ENCODE data around the gene ADAP2.
"Not testable (repeated sequence)": the region's sequence is repeated elsewhere in the genome, so short reads cannot be mapped to it uniquely, and the experiment has no call there.

The ADAP2 gene

GRCh38 chr17:30975042-30975820 lies 53.5 kb downstream of the ADAP2 start:
- DNase-seq = no peak

DNA sequence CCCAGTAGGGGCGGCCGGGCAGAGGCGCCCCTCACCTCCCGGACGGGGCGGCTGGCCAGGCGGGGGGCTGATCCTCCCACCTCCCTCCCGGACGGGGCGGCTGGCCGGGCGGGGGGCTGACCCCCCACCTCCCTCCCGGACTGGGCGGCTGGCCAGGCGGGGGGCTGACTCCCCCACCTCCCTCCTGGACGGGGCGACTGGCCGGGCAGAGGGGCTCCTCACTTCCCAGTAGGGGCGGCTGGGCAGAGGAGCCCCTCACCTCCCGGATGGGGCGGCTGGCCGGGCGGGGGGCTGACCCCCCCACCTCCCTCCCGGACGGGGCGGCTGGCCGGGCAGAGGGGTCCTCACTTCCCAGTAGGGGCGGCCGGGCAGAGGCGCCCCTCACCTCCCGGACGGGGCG lies 58.2 kb downstream of the ADAP2 start:
- not testable (repeated sequence) for DNase-seq

DNA sequence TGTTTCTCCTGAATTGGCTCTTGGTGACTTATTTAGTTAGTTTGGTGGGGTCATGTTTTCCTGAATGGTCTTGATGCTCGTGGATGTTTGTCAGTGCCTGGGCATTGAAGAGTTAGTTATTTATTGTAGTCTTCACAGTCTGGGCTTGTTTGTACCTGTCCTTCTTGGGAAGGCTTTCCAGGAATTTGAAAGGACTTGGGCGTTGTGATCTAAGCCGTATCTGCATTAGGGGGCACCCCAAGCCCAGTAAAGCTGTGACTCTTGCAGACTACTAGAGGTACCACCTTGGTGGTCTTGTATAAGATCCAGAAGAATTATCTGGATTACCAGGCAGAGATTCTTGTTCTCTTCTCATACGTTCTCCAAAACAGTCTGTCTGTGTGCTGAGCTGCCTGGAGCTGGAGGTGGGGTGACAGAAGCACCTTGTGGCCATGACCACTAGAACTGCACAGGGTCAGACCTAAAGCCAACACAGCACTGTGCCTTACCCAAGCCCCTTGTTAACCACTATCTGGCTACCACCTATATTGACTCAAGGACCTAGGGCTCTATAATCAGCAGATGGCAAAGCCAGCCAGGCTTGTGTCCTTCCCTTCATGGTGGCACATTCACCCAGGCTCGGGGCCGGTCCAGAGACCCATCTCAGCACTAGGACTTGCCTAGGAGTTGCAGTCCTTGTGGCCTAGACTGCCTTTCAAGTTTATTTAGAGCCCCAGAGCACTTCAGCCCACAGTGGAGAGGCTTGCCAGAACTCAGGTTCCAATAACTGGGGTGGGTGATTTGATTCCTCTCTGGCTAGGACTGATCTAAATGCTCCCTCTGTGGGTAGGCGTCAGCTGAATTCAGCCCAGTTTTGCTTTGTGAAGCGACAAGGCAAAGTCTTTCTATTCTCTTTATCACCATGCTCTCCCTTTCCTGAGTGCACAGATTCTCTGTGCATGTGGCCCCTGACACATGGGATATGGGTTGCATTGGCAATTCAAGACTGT lies 60.1 kb downstream of the ADAP2 start:
- DNase-seq = no peak

- DNase-seq = no peak
Observed at GRCh38 chr17:30982855-30983254, 61.1 kb downstream of the ADAP2 start.

DNA sequence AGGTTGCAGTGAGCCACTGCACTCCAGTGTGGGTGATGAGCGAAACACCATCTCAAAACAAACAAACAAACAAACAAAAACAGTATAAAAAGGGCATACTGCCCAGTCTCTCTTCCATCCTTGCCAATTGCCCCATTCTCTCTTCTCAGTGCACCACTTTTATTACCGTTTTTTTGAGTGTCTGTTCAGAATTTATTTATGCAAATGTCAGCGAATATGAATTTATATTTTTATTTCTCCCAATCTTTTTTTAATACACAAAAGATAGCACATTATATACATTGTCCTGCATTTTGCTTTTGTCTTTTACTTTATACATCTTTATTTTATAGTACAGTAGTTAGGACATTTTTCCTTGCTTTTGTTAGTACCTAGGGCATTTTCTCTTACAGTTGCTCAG lies 68.7 kb downstream of the ADAP2 start:
- DNase-seq = no peak

DNA sequence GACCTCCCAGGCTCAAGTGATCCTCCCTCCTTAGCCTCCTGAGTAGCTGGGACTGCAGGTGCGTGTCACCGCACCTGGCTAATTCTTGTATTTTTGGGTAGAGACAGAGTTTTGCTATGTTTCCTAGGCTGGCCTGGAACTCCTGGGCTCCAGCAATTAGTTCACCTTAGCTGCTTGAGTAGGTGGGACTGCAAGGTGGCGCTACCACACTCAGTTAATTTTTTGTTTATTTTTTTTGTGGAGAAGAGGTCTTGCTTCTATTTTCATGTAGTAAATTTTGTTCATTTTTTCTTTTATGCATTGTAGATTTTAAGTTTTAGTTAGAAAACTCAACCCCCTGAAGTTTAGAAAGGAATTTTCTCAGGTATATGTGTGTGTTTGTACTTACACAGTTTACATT lies 70.8 kb downstream of the ADAP2 start:
- DNase-seq = no peak

GRCh38 chr17:30995347-30995746 lies 73.6 kb downstream of the ADAP2 start:
- DNase-seq = no peak

DNA sequence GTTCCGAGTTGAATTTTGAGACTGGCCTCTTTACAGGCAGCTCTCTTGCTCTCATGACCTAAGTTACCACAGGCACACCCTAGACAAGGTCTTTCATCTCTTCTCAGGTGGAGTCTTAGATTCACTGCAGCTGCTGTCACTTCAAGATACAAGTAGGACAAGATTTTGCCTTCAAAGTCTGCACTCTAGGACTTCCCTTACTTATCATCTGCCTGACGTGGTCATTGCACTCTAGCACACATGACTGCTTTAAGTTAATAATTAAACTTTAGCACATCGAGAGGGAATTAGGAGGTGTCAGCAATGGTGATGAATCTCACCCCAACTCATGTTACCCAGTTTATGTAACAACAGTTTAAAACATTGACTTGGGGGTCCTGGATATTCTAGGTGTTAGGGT lies 74.7 kb downstream of the ADAP2 start:
- no peak for DNase-seq

GRCh38 chr17:30997270-30997669 lies 75.5 kb downstream of the ADAP2 start:
- no peak for DNase-seq

- no peak for DNase-seq
Observed at GRCh38 chr17:30997842-30998241, 76.1 kb downstream of the ADAP2 start.

- DNase-seq = no peak
Observed at GRCh38 chr17:31002047-31002446, 80.3 kb downstream of the ADAP2 start.

DNA sequence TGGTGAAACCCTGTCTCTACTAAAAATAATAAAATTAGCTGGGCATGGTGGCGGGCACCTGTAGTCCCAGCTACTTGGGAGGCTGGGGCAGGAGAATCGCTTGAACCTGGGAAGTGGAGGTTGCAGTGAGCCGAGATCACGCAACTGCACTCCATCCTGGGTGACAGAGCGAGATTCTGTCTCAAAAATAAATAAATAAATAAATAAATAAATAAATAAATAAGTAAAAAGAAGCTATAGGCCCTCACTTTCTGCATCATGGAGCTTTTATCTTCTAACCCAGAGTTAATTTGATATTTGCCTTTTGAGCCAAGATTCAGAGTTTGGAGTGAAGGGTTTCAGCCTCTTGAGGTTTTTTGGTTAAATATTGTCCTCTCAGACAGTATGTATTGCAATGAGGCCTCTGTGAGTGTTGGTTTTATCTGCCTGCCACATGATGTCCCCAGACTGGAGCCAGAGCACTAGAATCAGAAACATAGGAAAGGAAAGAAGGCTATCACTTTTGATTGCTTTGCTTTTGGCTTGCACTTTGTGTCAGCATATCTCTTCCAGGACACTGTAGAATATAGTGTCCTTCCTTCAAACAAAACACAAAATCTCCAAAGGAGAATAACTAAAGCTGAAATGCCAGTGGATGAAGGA lies 81.6 kb downstream of the ADAP2 start:
- no peak for DNase-seq

DNA sequence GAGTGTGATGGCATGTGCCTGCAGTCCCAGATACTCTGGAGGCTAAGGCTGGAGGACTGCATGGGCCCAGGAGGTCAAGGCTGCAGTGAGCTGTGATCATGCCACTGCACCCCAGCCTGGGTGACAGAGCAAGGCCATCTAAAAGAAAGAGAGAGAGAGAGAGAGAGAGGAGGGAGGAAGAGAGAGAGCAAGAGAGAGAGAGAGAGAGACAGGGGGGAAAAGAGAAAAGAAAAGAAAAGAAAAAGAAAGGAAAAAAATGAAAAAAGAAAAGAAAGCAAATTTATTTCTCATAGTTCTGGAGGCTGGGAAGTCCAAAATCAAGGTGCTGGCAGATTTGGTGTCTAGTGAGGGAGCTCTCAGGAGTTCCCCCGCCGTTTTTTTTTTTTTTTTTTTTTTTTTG lies 82.4 kb downstream of the ADAP2 start:
- DNase-seq = no peak

DNA sequence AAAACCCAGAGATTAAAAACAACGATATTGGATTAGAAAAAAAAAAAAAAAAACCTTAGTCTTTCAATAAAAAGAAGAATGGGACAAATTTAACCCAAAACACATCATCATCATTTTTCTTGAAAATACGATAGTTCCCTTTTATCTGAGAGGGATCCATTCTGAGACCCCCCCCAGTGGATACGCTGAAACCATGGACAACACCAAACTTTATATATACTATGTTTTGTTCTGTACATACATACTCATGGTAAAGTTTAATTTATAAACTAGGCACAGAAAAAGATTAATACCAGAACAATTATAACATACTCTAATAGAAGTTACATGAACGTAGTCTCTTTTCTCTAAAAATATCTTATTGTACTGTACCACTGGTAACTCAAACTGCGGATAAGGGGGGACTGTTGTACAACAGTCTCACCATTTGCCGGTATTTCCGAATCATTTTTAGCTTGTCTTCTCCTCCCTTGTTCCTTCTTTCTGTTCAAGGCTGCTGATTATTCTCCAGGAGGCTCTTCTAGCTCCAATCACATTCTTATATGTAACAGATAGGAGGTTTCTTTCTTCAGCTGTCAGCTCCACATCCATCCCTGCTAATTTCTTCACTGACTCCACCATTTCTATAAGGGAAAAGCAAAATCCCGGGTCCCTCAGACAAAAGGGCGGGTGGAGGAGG lies 86.1 kb downstream of the ADAP2 start:
- no peak for DNase-seq

GRCh38 chr17:31008374-31009041 lies 86.8 kb downstream of the ADAP2 start:
- peak; percentile 36 for DNase-seq
